Measurements from ENCODE around the gene MAP3K21.

The MAP3K21 gene

GRCh38 chr1:233326319-233326718 is 1.2 kb upstream of the MAP3K21 start:
- H2AFZ ChIP-seq (ENCODE audit: low read depth, low read length) = no peak overlapping the region
- H3K79me2 ChIP-seq (ENCODE audit: low read length) = peaks cover 30% of the 10 kb centered on the region
- no peak overlapping the region; the same call in 1 of the 2 replicates for H3K9ac ChIP-seq (ENCODE audit: low read length)
- H3K4me3 ChIP-seq (ENCODE audit: low read length) = no peak overlapping the region; the same call in 1 of the 2 replicates
- no peaks in the 10 kb centered on the region for H3K36me3 ChIP-seq (replicated peaks; ENCODE audit: low read depth, low read length)
- no peak for TF ChIP-seq EZH2phosphoT487 (IDR thresholded peaks at IDR 0.05; ENCODE audit: low read depth)
- TF ChIP-seq CTCF (IDR thresholded peaks at IDR 0.05; ENCODE audit: low read depth, low read length) = no peak
- peaks cover 20% of the 10 kb centered on the region for H3K4me1 ChIP-seq (ENCODE audit: low read length)
- peaks cover 20% of the 10 kb centered on the region; the same call in 1 of the 2 replicates for H3K27me3 ChIP-seq (ENCODE audit: low read depth, low read length)
- no peak overlapping the region for H3K27ac ChIP-seq (ENCODE audit: low read length)
- peak overlapping the region; percentile 79 for H3K4me2 ChIP-seq (ENCODE audit: low read length)
- H3K9me3 ChIP-seq (ENCODE audit: insufficient read depth, low read length) = no peaks in the 10 kb centered on the region
- H4K20me1 ChIP-seq (ENCODE audit: insufficient read depth, low read length) = peaks cover 21% of the 10 kb centered on the region

- Histone ChIP-seq H3K27ac (ENCODE audit: low read length) (no peak overlapping the region), H3K4me1 (ENCODE audit: low read length) (peaks cover 20% of the 10 kb centered on the region), H3K36me3 (replicated peaks; ENCODE audit: low read depth, low read length) (no peaks in the 10 kb centered on the region), H2AFZ (ENCODE audit: low read depth, low read length) (peak overlapping the region; percentile 60), H3K4me3 (ENCODE audit: low read length) (peak overlapping the region; percentile 76), H3K9ac (ENCODE audit: low read length) (peak overlapping the region; percentile 27; the same call in 1 of the 2 replicates), H3K9me3 (ENCODE audit: insufficient read depth, low read length) (no peaks in the 10 kb centered on the region), H3K4me2 (ENCODE audit: low read length) (peak overlapping the region; percentile 79), H4K20me1 (ENCODE audit: insufficient read depth, low read length) (peaks cover 28% of the 10 kb centered on the region), H3K79me2 (ENCODE audit: low read length) (peaks cover 37% of the 10 kb centered on the region), H3K27me3 (ENCODE audit: low read depth, low read length) (peaks cover 14% of the 10 kb centered on the region; the same call in 1 of the 2 replicates)
- TF ChIP-seq CTCF (IDR thresholded peaks at IDR 0.05; ENCODE audit: low read depth, low read length) = no peak
- TF ChIP-seq EZH2phosphoT487 (IDR thresholded peaks at IDR 0.05; ENCODE audit: low read depth) = no peak
Observed at GRCh38 chr1:233326811-233327650, 493 bp upstream of the MAP3K21 start.

- H3K27ac ChIP-seq (ENCODE audit: low read length) = peak overlapping the region; percentile 39
- H2AFZ ChIP-seq (ENCODE audit: low read depth, low read length) = peak overlapping the region; percentile 69
- TF ChIP-seq CTCF (IDR thresholded peaks at IDR 0.05; ENCODE audit: low read depth, low read length) (no peak), EZH2phosphoT487 (IDR thresholded peaks at IDR 0.05; ENCODE audit: low read depth) (no peak)
Observed at GRCh38 chr1:233328142-233328921, 808 bp downstream of the MAP3K21 start.

More at GRCh38 chr1:233328142-233328921, 808 bp downstream of the MAP3K21 start:
- Histone ChIP-seq H3K9ac (ENCODE audit: low read length) (peak overlapping the region; percentile 91), H4K20me1 (ENCODE audit: insufficient read depth, low read length) (peaks cover 33% of the 10 kb centered on the region), H3K4me2 (ENCODE audit: low read length) (peak overlapping the region; percentile 88), H3K79me2 (ENCODE audit: low read length) (peaks cover 46% of the 10 kb centered on the region), H3K4me1 (ENCODE audit: low read length) (peaks cover 20% of the 10 kb centered on the region), H3K27me3 (ENCODE audit: low read depth, low read length) (peaks cover 8% of the 10 kb centered on the region; the same call in 1 of the 2 replicates), H3K9me3 (ENCODE audit: insufficient read depth, low read length) (no peaks in the 10 kb centered on the region), H3K4me3 (ENCODE audit: low read length) (peak overlapping the region; percentile 87), H3K36me3 (replicated peaks; ENCODE audit: low read depth, low read length) (no peaks in the 10 kb centered on the region)
